Neural cell (in vitro differentiated cells): ENCODE results near the gene FBXL5. TPM values are rescaled to one million over a fixed set of nuclear protein-coding genes. Genes with fewer than 3 reads are reported as not detected.

ENCODE experiments used
- H2AFZ ChIP-seq: fragments of 200-600, 300-800 bp; sonication (generic), shearing (Covaris generic); 2 replicates; pipeline ENCODE4 v1.6.0; 2014; ENCODE audit warnings: low read depth, mild to moderate bottlenecking, antibody characterized with exemption, low read length, moderate library complexity
- H3F3A ChIP-seq: fragments of 200-600 bp; shearing (Covaris generic); 2 replicates; pipeline ENCODE4 v1.6.1; 2016; ENCODE audit warnings: mild to moderate bottlenecking, moderate library complexity, mixed read lengths, antibody characterized with exemption, low read length; ENCODE audit not compliant: insufficient read depth, poor library complexity, severe bottlenecking
- H3K27ac ChIP-seq: fragments of 200-600, 300-800 bp; sonication (generic), shearing (Covaris generic); 2 replicates; pipeline ENCODE4 v1.5.1; 2014; ENCODE audit warnings: mild to moderate bottlenecking, low read length, moderate library complexity
- H3K27me3 ChIP-seq: fragments of 300-800, 200-600 bp; sonication (generic), shearing (Covaris generic); 2 replicates; pipeline ENCODE4 v1.6.0; 2014; ENCODE audit warnings: mild to moderate bottlenecking, low read depth, low read length, moderate library complexity; ENCODE audit not compliant: insufficient read depth
- H3K36me3 ChIP-seq: fragments of 300-800, 200-600 bp; sonication (generic), shearing (Covaris generic); 2 replicates; pipeline ENCODE4 v1.5.1; 2014; ENCODE audit warnings: mild to moderate bottlenecking, antibody characterized with exemption, low read length, moderate library complexity; ENCODE audit not compliant: insufficient read depth
- H3K4me2 ChIP-seq: fragments of 300-800, 200-600 bp; sonication (generic), shearing (Covaris generic); 2 replicates; pipeline ENCODE4 v1.6.0; 2014; ENCODE audit warnings: mild to moderate bottlenecking, low read length
- H3K4me3 ChIP-seq: fragments of 300-800, 200-600 bp; sonication (generic), shearing (Covaris generic); 2 replicates; pipeline ENCODE4 v1.5.1; 2014; ENCODE audit warnings: mild to moderate bottlenecking, low read length, moderate library complexity
- H3K79me2 ChIP-seq: fragments of 200-600 bp; shearing (Covaris generic); replicated peaks from 2 replicates; pipeline ENCODE4 v1.6.0; 2014; ENCODE audit warnings: mild to moderate bottlenecking, low read length, moderate library complexity; ENCODE audit not compliant: insufficient read depth
- H3K9ac ChIP-seq: fragments of 300-800, 200-600 bp; sonication (generic), shearing (Covaris generic); 2 replicates; pipeline ENCODE4 v1.6.1; 2016; ENCODE audit warnings: mild to moderate bottlenecking, low read length, mixed read lengths
- H3K9me2 ChIP-seq: fragments of 200-600 bp; shearing (Covaris generic); 2 replicates; pipeline ENCODE4 v1.6.1; 2016; ENCODE audit warnings: mild to moderate bottlenecking, low read length, mixed read lengths; ENCODE audit not compliant: insufficient read depth
- H3K9me3 ChIP-seq: fragments of 200-600, 300-800 bp; sonication (generic), shearing (Covaris generic); 2 replicates; pipeline ENCODE4 v1.6.1; 2016; ENCODE audit warnings: mild to moderate bottlenecking, mixed run types, low read length, moderate library complexity, mixed read lengths
- H4K20me1 ChIP-seq: fragments of 200-600 bp; shearing (Covaris generic); 2 replicates; pipeline ENCODE4 v1.6.1; 2016; ENCODE audit warnings: mild to moderate bottlenecking, mixed run types; ENCODE audit not compliant: insufficient read depth
- CTCF ChIP-seq: fragments of 450-650 bp; IDR thresholded peaks from 2 replicates; pipeline ENCODE4 v1.5.1; 2014; ENCODE audit warnings: antibody characterized with exemption, mild to moderate bottlenecking, moderate library complexity; ENCODE audit not compliant: poor library complexity, severe bottlenecking
- EP300 ChIP-seq: fragments of 450-650 bp; conservative IDR thresholded peaks from 2 replicates; pipeline ENCODE4 v1.6.1; 2014; ENCODE audit warnings: antibody characterized with exemption, mild to moderate bottlenecking, moderate library complexity; ENCODE audit not compliant: poor library complexity, severe bottlenecking
- EZH2 ChIP-seq: fragments of 200-600, 300-800 bp; shearing (Covaris generic), sonication (generic); IDR thresholded peaks from 2 replicates; pipeline ENCODE4 v1.6.1; 2014; ENCODE audit warnings: antibody characterized with exemption, low read length, borderline replicate concordance, mild to moderate bottlenecking; ENCODE audit not compliant: insufficient read depth, poor library complexity, severe bottlenecking
- MXI1 ChIP-seq: fragments of 450-650 bp; conservative IDR thresholded peaks from 2 replicates; pipeline ENCODE4 v1.6.1; 2014; ENCODE audit warnings: antibody characterized with exemption, mild to moderate bottlenecking; ENCODE audit not compliant: poor library complexity, severe bottlenecking
- POLR2AphosphoS5 ChIP-seq: IDR thresholded peaks from 2 replicates; pipeline ENCODE4 v1.6.1; 2012
- RAD21 ChIP-seq: fragments of 450-650 bp; conservative IDR thresholded peaks from 2 replicates; pipeline ENCODE4 v1.6.1; 2014; ENCODE audit warnings: antibody characterized with exemption, mild to moderate bottlenecking, moderate library complexity
- REST ChIP-seq: IDR thresholded peaks from 2 replicates; pipeline ENCODE4 v1.6.1; 2012; ENCODE audit warnings: borderline replicate concordance
- SMC3 ChIP-seq: fragments of 450-650 bp; conservative IDR thresholded peaks from 2 replicates; pipeline ENCODE4 v1.6.1; 2014; ENCODE audit warnings: antibody characterized with exemption, mild to moderate bottlenecking, moderate library complexity; ENCODE audit not compliant: poor library complexity
- TAF1 ChIP-seq: IDR thresholded peaks from 2 replicates; pipeline ENCODE4 v1.6.1; 2012; ENCODE audit warnings: low read depth
- polyA plus RNA-seq: library from polyadenylated mRNA; depleted of rRNA; stranded (reverse); fragments of >200 nt; gene quantifications from 2 replicates; pipeline ENCODE4 v1.2.3, GENCODE V29; 2014

The FBXL5 gene
- polyA plus RNA-seq, 1 donor from 2014 or later: 70.6 TPM

DNA sequence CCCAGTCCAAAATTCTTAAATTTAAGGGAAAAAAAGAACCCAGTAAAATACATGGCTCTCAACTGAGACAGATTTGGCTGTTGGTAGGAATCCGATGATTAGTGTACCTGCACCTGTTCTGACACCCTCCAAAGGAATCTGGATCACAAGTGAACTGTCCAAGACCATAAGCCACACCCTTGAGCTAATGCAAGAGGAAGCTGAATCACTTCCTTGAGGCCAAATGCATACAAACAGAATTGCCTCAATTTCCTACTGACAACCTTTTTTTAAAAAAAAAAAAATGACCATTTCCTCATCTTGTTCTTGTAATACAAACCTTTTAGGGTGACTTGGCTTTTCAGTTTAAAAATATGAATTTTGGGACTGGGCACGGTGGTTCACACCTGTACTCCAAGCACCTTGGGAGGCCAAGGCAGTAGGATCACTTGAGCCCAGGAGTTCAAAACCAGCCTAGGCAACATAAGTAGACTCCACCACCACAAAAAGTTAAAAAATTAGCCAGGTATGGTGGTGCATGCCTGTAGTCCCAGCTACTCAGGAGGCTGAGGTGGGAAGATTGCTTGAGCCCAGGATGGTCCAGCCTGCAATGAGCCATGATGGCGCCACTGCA, 10.7 kb upstream of the FBXL5 start:
- Histone ChIP-seq H4K20me1 (no peaks in the 10 kb centered on the region), H3K4me3 (no peak overlapping the region), H3K79me2 (no peaks in the 10 kb centered on the region), H2AFZ (no peak overlapping the region), H3K9me2 (no peaks in the 10 kb centered on the region), H3K27me3 (no peaks in the 10 kb centered on the region), H3K4me2 (no peak overlapping the region), H3K9ac (no peak overlapping the region), H3K9me3 (no peaks in the 10 kb centered on the region), H3K27ac (no peak overlapping the region), H3K36me3 (no peaks in the 10 kb centered on the region), H3F3A (no peaks in the 10 kb centered on the region)
- TF ChIP-seq EP300: no peak
- TF ChIP-seq SMC3: no peak
- TF ChIP-seq EZH2: no peak
- no peak for TF ChIP-seq RAD21
- TF ChIP-seq POLR2AphosphoS5: no peak
- no peak for TF ChIP-seq CTCF
- TF ChIP-seq REST: no peak
- no peak for TF ChIP-seq MXI1
- TF ChIP-seq TAF1: no peak

DNA sequence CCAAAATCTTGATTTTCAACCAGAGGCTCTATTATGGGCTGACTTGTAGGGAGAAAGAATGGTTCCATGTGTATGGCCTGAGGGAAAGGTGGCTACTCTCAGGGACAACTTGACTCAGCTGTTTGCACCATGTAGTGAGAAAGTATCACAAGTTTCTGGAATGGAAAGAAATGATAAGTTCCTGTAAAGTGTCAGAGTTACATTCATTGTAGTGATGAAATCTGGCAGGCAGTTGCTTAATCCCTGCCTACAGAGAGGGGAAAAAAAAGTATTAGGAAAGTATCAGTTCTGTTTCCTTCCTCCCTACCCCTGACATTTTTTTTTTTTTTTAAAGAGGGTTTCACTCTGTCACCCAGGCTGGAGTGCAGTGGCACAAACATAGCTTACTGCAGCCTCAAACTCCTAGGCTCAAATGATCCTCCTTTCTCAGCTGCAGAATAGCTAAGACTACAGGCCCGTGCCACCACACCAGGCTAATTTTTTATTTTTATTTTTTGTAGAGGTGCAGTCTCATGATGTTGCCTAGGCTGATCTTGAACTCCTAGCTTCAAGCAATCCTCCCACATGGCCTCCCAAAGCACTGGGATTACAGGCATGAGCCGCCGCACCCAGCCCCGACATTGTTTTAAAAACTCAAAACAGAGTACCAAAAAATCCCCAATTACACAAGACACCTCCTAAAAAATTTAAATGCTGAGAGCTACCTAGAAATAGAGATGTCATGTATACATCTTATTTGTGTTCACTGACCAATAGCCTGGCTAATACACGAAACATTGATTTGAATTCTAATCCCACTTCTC, 4.8 kb upstream of the FBXL5 start:
- Histone ChIP-seq H3K79me2 (no peaks in the 10 kb centered on the region), H2AFZ (no peak overlapping the region), H3K9me2 (no peaks in the 10 kb centered on the region), H3K36me3 (no peaks in the 10 kb centered on the region), H3K4me3 (no peak overlapping the region), H3K27me3 (no peaks in the 10 kb centered on the region), H3F3A (peaks cover 4% of the 10 kb centered on the region), H3K27ac (no peak overlapping the region), H4K20me1 (no peaks in the 10 kb centered on the region), H3K4me2 (no peak overlapping the region), H3K9me3 (no peaks in the 10 kb centered on the region), H3K9ac (no peak overlapping the region)
- TF ChIP-seq POLR2AphosphoS5: no peak
- TF ChIP-seq EZH2: no peak
- TF ChIP-seq EP300: no peak
- no peak for TF ChIP-seq REST
- TF ChIP-seq SMC3: no peak
- no peak for TF ChIP-seq TAF1
- TF ChIP-seq RAD21: no peak
- no peak for TF ChIP-seq MXI1
- TF ChIP-seq CTCF: no peak
